ENCODE results near the gene ZGLP1. TPM values are rescaled to one million over a fixed set of nuclear protein-coding genes. Genes with fewer than 3 reads are reported as not detected.

The ZGLP1 gene
- total RNA-seq, 1 donor from 2014 or later = 1.9 TPM

DNA sequence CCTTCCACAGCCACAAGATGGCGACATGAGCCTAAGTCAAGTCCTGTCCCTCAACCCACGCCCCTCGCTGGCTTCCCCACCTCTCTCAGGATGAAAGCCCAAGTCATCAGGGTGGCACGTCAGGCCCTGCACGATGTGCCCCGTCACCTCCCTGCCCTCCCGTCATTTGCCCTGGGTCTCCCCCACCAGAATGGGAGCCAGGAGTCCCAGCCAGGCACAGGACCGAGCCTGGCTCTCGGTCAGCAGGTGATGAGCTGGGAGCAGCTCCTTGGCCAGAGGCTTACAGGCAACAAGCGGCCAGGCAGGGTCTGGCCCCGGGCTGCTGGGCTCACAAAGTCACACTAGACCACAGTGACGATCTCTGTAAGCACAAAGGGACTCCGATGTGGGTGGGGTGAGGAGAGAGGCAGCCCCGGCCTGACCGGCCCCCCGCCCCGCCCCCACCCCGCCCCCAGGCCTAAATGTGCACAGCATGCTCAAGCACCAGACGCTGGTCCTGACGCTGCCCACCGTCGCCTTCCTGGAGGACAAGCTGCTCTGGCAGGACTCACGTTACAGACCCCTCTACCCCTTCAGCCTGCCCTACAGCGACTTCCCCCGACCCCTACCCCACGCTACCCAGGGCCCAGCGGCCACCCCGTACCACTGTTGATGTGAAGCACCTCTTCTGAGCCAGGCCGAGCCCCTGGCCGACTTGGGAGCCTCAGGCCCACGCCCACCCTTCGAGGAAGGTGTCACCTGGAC, 50.3 kb downstream of the ZGLP1 start:
- peak; percentile 86 for DNase-seq (ENCODE audit: low spot score)
- intact Hi-C loops (cut with DNase I) = loop anchor here (2.0 kb wide), 1 partner anchor 129 kb away; no protein-coding TSS in a partner anchor

DNA sequence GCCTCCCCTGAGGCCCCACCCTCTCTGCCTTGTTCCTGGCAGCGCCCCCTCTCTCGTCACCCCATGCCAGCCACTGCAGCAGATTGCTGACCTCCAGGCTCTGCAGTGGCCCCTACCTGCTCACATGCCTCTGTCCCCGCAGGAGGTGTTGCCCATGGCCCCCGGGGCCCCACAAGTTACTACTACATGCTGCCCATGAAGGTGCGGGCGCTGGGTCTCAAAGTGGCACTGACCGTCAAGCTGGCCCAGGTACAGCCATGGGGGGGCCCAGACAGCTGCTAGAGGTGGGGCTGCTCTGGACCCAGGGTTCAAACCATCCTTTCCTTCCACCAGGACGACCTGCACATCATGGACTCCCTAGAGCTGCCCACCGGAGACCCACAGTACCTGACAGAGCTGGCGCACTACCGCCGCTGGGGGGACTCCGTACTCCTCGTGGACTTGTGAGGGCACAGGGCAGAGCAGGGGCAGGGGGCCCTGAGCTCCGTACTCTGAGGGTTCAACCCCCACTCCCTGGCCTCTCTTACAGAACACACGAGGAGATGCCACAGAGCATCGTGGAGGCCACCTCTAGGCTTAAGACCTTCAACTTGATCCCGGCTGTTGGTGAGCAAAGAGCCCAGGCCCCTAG, 51.4 kb downstream of the ZGLP1 start:
- intact Hi-C loops (cut with DNase I) = loop anchor here (2.0 kb wide), 1 partner anchor 131 kb away; no protein-coding TSS in a partner anchor
- no peak for DNase-seq (ENCODE audit: low spot score)

DNA sequence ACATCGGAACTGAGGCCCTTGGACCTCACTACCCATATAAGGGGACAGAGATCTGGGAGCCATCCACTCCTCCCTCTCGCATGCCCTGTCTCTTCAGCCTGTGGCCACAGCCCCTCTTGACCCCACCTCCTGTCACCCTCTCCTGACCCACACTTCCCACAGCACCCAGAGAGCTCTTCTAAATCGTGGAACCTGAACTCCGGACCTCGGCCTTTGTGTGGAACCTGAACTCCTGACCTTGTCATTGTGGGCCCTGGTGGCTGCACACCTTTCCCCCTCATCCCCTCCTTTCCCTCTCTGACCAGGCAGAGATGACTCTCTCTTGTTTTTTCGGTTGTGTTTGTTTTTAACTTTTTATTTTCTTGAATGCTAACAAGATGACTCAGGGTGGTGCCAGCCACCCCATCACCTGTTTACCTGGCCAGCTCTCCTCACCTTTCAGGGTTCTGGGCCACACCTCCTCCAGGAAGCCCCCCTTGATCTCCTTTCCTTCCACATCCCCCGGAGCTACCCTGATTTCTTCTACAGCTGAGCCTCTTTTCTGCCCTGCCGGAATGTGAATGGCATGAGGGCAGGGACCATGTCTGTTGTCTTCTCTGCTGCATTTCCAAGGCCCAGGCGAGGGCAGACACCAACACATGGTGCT, 52.5 kb downstream of the ZGLP1 start:
- no peak for DNase-seq (ENCODE audit: low spot score)
- intact Hi-C loops (cut with DNase I) = no loop called here

DNA sequence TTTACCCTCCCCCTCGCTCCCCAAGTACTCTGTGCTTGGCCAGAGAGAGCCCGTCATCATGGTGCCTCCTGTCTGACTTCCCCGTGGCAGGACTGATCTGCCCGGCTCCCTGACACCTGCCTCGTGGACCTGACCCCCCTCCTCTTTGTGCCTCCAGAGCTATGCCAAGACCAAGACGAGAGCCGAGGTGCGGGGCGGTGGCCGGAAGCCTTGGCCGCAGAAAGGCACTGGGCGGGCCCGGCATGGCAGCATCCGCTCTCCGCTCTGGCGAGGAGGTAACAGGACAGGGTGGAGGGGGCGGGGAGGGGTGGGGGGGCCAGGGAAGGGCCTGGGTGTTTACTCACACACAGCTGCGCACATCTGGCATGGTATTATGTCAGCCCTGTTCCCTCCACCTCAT, 53.1 kb downstream of the ZGLP1 start:
- intact Hi-C loops (cut with DNase I) = no loop called here
- no peak for DNase-seq (ENCODE audit: low spot score)

DNA sequence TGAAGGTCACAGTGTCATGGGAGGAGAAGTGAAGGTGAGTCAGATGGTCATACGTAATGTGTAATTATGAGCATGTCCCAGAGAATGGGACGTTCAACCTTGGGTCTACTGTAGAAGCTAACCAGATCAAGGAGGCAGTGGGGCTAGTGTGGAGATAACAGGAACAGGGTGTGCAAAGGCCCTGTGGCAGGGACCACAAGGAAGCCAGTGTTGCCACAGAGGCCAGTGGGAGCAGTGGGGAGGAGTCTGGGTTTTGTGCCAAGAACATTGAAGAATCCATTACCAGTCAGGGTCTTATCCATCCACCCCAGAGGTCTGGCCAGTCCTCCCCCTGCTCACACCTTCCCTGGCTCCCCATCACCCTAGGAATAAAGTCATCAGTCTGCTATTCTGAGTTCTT, 54.3 kb downstream of the ZGLP1 start:
- DNase-seq (ENCODE audit: low spot score) = no peak
- intact Hi-C loops (cut with DNase I) = no loop called here

Other genes with a start within 250 kb of the ZGLP1 start
- gene SHFL, start 223.5 kb downstream of the ZGLP1 start, total RNA-seq = 9.4 TPM
- gene ANGPTL6, start 207.1 kb downstream of the ZGLP1 start, total RNA-seq = 0.19 TPM
- 29.5 TPM for gene PPAN, start 203.5 kb downstream of the ZGLP1 start, total RNA-seq
- 10.0 TPM for gene P2RY11, start 198.1 kb downstream of the ZGLP1 start, total RNA-seq
- gene EIF3G, start 189.9 kb downstream of the ZGLP1 start, total RNA-seq = 126 TPM
- 27.3 TPM for gene DNMT1, start 114.9 kb downstream of the ZGLP1 start, total RNA-seq
- 3.6 TPM for gene S1PR2, start 78.5 kb downstream of the ZGLP1 start, total RNA-seq
- gene MRPL4, start 57.6 kb downstream of the ZGLP1 start, total RNA-seq = 71.8 TPM
- gene ICAM1, start 38.7 kb downstream of the ZGLP1 start, total RNA-seq = 9.8 TPM
- gene ICAM4, start 22.9 kb downstream of the ZGLP1 start, total RNA-seq = 0.46 TPM
- 0.67 TPM for gene ICAM5, start 19.9 kb downstream of the ZGLP1 start, total RNA-seq
- gene FDX2, start 6.2 kb upstream of the ZGLP1 start, total RNA-seq = 16.9 TPM
- gene RAVER1, start 23.7 kb upstream of the ZGLP1 start, total RNA-seq = 17.8 TPM
- gene ICAM3, start 29.8 kb upstream of the ZGLP1 start, total RNA-seq = 14.4 TPM
- gene TYK2, start 70.8 kb upstream of the ZGLP1 start, total RNA-seq = 66.2 TPM
- 140 TPM for gene CDC37, start 93.7 kb upstream of the ZGLP1 start, total RNA-seq
- 8.2 TPM for gene PDE4A, start 110.7 kb upstream of the ZGLP1 start, total RNA-seq
- gene KEAP1, start 193.5 kb upstream of the ZGLP1 start, total RNA-seq = 66.7 TPM
- 0.75 TPM for gene S1PR5, start 207.6 kb upstream of the ZGLP1 start, total RNA-seq
- 47.6 TPM for gene ATG4D, start 234.1 kb upstream of the ZGLP1 start, total RNA-seq

Data from cardiac septum (tissue), 1 donor.